K562 (cell line): ENCODE measurements around the gene ADSS2. TPM values are rescaled to one million over a fixed set of nuclear protein-coding genes. Genes with fewer than 3 reads are reported as not detected.

ENCODE experiments used
- polyA plus RNA-seq, 8 experiments: library from polyadenylated mRNA; depleted of rRNA in 4 of 8; stranded (reverse) in 5 of 8; unstranded in 3 of 8; fragments of >200 nt; fragmentation: Nextera tagmentation in 2 of 8; fragmentation: Illumina TruSeq in 1 of 8; extraction: Ambion mirVana in 2 of 8; extraction: Trizol in 1 of 8; gene quantifications; 2 replicates each; pipeline versions ENCODE4 v1.2.1 to v1.2.3, GENCODE V29; 2011 to 2014; ENCODE audit warnings: inconsistent platforms in 1 of 8, missing spikeins in 1 of 8
- total RNA-seq, 7 experiments: library from RNA; depleted of rRNA in 6 of 7; stranded (reverse); fragments of >200 nt in 6 of 7; fragmentation: Illumina TruSeq in 2 of 7; extraction: Trizol in 2 of 7; gene quantifications; 2 replicates each; pipeline versions ENCODE4 v1.2.1 to v1.2.3, GENCODE V29; 2011 to 2021; ENCODE audit warnings: low replicate concordance in 1 of 7

Gene ADSS2
- total and polyA plus RNA-seq, 9 of the 15 experiments (the other 6 are each of a cell fraction or from before 2014, with no cell fraction given): 8.8 to 63.8 (median 59.4) TPM

Other genes with a start within 250 kb of the ADSS2 start
- gene CATSPERE, start 9.4 kb upstream of the ADSS2 start, total RNA-seq (2014; rRNA removed): not detected in 2 replicates
- 0.06 and 0.15 TPM in 2 replicates for gene CATSPERE, start 9.4 kb upstream of the ADSS2 start, total RNA-seq (2014; rRNA removed; fragmentation: Illumina TruSeq; extraction: Trizol)
- gene CATSPERE, start 9.4 kb upstream of the ADSS2 start, total RNA-seq (2015; rRNA removed; fragmentation: Illumina TruSeq; extraction: Trizol): 0.07 and 0.11 TPM in 2 replicates
- not detected in 2 replicates for gene CATSPERE, start 9.4 kb upstream of the ADSS2 start, total RNA-seq (2021)
- 0.06 and 0.23 TPM in 2 replicates for gene CATSPERE, start 9.4 kb upstream of the ADSS2 start, polyA plus RNA-seq (2011; rRNA removed)
- 0.09 TPM in 1 of 2 replicates, not detected in the other for gene CATSPERE, start 9.4 kb upstream of the ADSS2 start, polyA plus RNA-seq (2014; fragmentation: Illumina TruSeq; extraction: Trizol)
- gene CATSPERE, start 9.4 kb upstream of the ADSS2 start, polyA plus RNA-seq (2014; fragmentation: Nextera tagmentation; extraction: Ambion mirVana): under 1 TPM in 1 of 2 experiments, not detected in 1; 0.08 TPM
- gene CATSPERE, start 9.4 kb upstream of the ADSS2 start, polyA plus RNA-seq (2014; rRNA removed): 0.16 TPM in 1 of 2 replicates, not detected in the other
- gene DESI2, start 201.2 kb upstream of the ADSS2 start, total RNA-seq (2014; rRNA removed): 40.8 TPM in 2 replicates
- gene DESI2, start 201.2 kb upstream of the ADSS2 start, total RNA-seq (2014; rRNA removed; fragmentation: Illumina TruSeq; extraction: Trizol): 56.9 and 60.6 TPM in 2 replicates
- 52.4 and 59.4 TPM in 2 replicates for gene DESI2, start 201.2 kb upstream of the ADSS2 start, total RNA-seq (2015; rRNA removed; fragmentation: Illumina TruSeq; extraction: Trizol)
- 42.3 and 43.9 TPM in 2 replicates for gene DESI2, start 201.2 kb upstream of the ADSS2 start, total RNA-seq (2021)
- gene DESI2, start 201.2 kb upstream of the ADSS2 start, polyA plus RNA-seq (2011; rRNA removed): 36.6 and 38.4 TPM in 2 replicates
- 33.6 and 37.8 TPM in 2 replicates for gene DESI2, start 201.2 kb upstream of the ADSS2 start, polyA plus RNA-seq (2014; fragmentation: Illumina TruSeq; extraction: Trizol)
- gene DESI2, start 201.2 kb upstream of the ADSS2 start, polyA plus RNA-seq (2014; fragmentation: Nextera tagmentation; extraction: Ambion mirVana): 10 to 100 TPM; 17.4 to 20.4 TPM
- gene DESI2, start 201.2 kb upstream of the ADSS2 start, polyA plus RNA-seq (2014; rRNA removed): 26.1 and 26.9 TPM in 2 replicates